ENCODE results near the gene SPPL2B. TPM values are rescaled to one million over a fixed set of nuclear protein-coding genes. Genes with fewer than 3 reads are reported as not detected.

SPPL2B gene
- total RNA-seq, 2 experiments from 2014 or later = 90.6 to 101 TPM

DNA sequence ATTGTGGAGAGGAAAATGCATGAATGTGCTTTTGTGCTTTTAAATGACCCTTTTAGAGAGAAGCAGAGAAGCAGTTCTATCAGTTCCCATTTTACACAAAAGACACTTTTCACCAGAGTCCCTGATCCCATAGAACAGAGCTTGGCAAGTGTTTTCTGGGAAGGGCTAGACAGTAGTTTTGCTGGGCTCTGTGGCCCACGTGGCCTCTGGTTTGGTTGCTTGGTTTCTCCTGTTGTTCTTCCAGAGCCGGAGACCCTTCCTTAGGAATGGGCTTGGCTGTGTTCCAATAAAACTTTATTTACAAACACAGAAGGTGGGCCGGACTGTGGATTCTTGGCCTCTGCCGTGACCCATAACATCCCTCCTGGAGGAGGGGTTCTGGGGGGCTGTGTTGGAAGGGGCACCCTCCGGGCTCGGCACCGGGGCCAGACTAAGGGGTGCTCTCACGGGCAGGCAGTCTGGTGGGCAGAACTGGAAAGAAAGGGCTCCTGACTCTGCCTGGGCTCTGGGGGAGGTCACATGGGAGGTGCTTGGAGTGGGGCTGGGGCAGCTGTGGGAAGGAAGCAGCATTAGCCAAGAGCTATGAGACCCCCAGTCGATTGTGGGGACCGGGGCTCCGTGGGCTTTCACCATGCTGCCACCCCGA is 3.2 kb downstream of the SPPL2B start:
- POLR2A ChIA-PET = interaction anchor here (0.8 to 0.9 kb wide), 2 partner anchors 71 to 289 kb away, joined by 3 read pairs; no protein-coding TSS in a partner anchor

DNA sequence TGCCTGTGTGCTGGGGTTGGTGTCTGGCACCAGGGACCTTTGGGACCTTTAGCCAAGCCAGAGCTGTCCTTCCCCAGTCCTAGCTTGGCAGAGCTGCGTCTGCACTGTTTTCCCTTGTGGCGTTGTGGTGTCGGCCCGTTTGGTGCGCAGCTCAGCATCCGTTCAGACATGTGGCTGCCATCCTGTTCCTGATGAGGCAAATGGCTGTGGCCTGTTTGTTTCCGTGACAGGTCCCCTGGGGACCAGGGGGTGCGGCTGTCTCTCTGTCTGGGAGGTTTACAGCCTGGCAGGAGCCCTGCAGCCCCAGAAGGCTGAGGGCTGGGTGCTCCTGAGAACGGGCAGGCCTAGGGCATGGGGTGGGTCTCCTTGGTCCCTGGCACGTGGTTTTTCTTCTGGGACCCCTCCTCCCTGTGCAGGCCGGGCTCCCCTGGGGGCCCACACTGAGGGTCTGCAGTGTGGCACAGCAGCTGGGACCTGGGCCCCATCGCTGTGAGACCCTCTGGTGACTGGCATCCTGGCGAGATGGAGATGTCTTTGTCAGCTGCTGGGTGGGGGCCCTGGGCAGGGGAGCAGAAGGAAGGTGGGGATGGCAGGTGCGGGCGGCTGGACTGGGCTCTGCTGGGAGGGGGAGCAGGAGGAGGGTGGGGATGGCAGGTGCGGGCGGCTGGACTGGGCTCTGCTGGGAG is 4.0 kb downstream of the SPPL2B start:
- H3K27ac Mint-ChIP-seq = peak overlapping the region; percentile 94

More for the DNA sequence above, 3.2 kb downstream of the SPPL2B start:
- Mint-ChIP-seq H3K27me3 (no peaks in the 10 kb centered on the region), H3K27ac (peak overlapping the region; percentile 94), H3K9me3 (peaks cover 8% of the 10 kb centered on the region), H3K4me3 (no peak overlapping the region), H3K36me3 (peaks cover 14% of the 10 kb centered on the region), H3K4me1 (peaks cover 45% of the 10 kb centered on the region)
- DNase-seq = no peak
- ATAC-seq (ENCODE audit: low read depth) = no peak

GRCh38 chr19:2333027-2333806 is 4.7 kb downstream of the SPPL2B start:
- Mint-ChIP-seq H3K4me1 (peaks cover 34% of the 10 kb centered on the region), H3K27me3 (no peaks in the 10 kb centered on the region), H3K36me3 (peaks cover 14% of the 10 kb centered on the region), H3K4me3 (no peak overlapping the region), H3K27ac (peak overlapping the region; percentile 94), H3K9me3 (peaks cover 8% of the 10 kb centered on the region)
- ATAC-seq (ENCODE audit: low read depth) = no peak
- DNase-seq = no peak
- POLR2A ChIA-PET = no interaction called here

More for the DNA sequence above, 4.0 kb downstream of the SPPL2B start:
- Mint-ChIP-seq H3K36me3 (peaks cover 14% of the 10 kb centered on the region), H3K4me1 (peaks cover 38% of the 10 kb centered on the region), H3K27me3 (no peaks in the 10 kb centered on the region), H3K4me3 (peak overlapping the region; percentile 64), H3K9me3 (peaks cover 8% of the 10 kb centered on the region)
- ATAC-seq (ENCODE audit: low read depth) = peak; percentile 67
- POLR2A ChIA-PET = interaction anchor here (0.6 to 0.9 kb wide), 3 partner anchors 34 to 288 kb away, joined by 3 read pairs; no protein-coding TSS in a partner anchor
- peak; percentile 69 for DNase-seq

- Mint-ChIP-seq H3K4me3 (no peak overlapping the region), H3K4me1 (peaks cover 33% of the 10 kb centered on the region), H3K27ac (peak overlapping the region; percentile 82), H3K27me3 (no peaks in the 10 kb centered on the region), H3K9me3 (peaks cover 8% of the 10 kb centered on the region), H3K36me3 (peaks cover 13% of the 10 kb centered on the region)
- POLR2A ChIA-PET = no interaction called here
- ATAC-seq (ENCODE audit: low read depth) (no peak), DNase-seq (no peak)
These were observed 5.3 kb downstream of the SPPL2B start for GRCh38 chr19:2333807-2334211.

DNA sequence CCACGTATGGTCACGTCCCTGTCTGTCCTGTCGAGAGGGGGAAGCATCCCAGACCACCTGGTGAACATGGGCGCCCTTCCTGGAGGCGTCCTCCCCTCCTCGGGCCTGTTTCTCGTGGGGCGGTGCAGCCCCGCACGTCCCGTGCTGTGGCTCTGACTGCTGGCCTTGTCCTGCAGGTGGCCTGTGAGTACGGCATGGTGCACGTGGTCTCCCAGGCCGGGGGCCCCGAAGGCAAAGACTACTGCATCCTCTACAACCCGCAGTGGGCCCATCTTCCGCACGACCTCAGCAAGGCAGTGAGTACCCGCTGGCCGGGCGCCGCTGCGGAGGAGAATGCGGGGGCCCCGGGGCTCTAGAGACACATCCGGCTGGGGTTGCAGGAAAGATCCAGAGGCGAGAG is 5.9 kb downstream of the SPPL2B start:
- Mint-ChIP-seq H3K4me1 (peaks cover 29% of the 10 kb centered on the region), H3K4me3 (no peak overlapping the region), H3K27me3 (no peaks in the 10 kb centered on the region), H3K27ac (no peak overlapping the region), H3K9me3 (peaks cover 8% of the 10 kb centered on the region), H3K36me3 (peaks cover 13% of the 10 kb centered on the region)
- POLR2A ChIA-PET = no interaction called here
- ATAC-seq (ENCODE audit: low read depth) (no peak), DNase-seq (no peak)

DNA sequence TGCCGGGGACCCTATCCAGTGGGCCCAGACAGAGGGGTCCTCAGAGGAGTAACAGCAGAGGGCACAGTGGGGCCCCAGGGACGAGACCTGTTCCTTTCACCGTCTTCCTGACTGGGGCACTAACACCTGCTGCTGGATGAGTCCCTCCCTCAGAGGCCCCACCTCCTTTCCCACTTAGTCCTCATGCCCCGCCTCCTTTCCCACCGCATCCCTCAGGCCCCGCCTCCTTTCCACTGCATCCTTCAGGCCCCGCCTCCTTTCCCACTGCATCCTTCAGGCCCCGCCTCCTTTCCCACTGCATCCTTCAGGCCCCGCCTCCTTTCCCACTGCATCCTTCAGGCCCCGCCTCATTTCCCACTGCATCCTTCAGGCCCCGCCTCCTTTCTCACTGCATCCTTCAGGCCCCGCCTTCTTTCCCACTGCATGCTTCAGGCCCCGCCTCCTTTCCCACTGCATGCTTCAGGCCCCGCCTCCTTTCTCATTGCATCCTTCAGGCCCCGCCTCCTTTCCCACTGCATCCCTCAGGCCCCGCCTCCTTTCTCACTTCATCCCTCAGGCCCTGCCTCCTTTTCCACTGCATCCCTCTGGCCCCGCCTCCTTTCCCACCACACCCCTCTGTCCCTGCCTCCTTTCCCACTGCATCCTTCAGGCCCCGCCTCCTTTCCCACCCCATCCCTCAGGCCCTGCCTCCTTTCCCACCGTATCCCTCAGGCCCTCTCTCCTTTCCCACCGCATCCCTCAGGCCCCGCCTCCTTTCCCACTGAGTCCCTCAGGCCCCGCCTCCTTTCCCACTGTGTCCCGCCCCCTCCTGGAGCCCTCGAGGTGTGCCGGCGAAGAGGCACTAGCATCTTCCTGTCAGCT is 6.7 kb downstream of the SPPL2B start:
- no peak overlapping the region for H3K4me3 Mint-ChIP-seq
- no peak for ATAC-seq (ENCODE audit: low read depth)
- H3K9me3 Mint-ChIP-seq = peaks cover 8% of the 10 kb centered on the region
- peaks cover 22% of the 10 kb centered on the region for H3K4me1 Mint-ChIP-seq
- DNase-seq = no peak
- peak overlapping the region; percentile 55 for H3K27ac Mint-ChIP-seq
- no peaks in the 10 kb centered on the region for H3K27me3 Mint-ChIP-seq
- POLR2A ChIA-PET = no interaction called here
- H3K36me3 Mint-ChIP-seq = peaks cover 13% of the 10 kb centered on the region

GRCh38 chr19:2335848-2336247 is 7.4 kb downstream of the SPPL2B start:
- Mint-ChIP-seq H3K27ac (peak overlapping the region; percentile 55), H3K4me3 (no peak overlapping the region), H3K9me3 (peaks cover 8% of the 10 kb centered on the region), H3K27me3 (no peaks in the 10 kb centered on the region), H3K4me1 (peaks cover 20% of the 10 kb centered on the region), H3K36me3 (peaks cover 13% of the 10 kb centered on the region)
- POLR2A ChIA-PET = no interaction called here
- DNase-seq (no peak), ATAC-seq (ENCODE audit: low read depth) (no peak)

DNA sequence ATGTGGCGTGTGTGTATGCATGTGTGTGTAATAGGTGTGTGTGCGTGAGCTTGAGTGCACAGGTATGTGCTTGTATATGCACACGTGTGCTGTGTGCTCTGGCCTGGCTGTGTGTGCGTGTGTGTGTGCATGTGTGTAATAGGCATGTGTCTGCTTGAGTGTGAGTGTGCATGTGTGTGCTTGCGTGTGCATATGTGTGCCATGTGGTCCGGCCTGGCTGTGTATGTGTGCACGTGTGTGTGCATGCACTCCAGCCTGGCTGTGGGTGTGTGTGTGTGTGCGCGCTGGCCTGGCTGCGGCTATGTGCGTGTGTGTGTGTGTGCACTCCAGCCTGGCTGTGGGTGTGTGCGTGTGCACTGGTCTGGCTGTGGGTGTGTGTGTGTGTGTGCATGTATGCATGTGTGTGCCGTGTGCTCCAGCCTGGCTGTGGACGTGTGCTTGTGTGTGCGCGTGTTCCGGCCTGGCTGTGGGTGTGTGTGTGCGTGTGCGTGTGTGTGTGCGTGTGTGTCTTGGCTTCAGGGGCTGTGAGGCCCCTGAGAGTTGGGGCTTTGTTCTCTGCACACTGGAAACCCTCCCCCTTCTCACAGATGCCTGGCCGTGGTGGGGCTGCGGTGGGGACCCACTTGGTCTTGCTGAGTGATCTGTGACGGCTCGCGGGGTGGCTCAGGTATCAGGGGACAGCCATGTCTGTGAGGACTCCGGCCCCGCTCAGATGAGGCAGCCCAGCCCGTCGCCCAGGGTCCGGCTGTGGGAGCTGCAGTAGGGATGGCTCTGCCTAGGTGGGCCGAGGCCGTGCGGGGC is 8.2 kb downstream of the SPPL2B start:
- POLR2A ChIA-PET = no interaction called here
- no peak for DNase-seq
- H3K4me1 Mint-ChIP-seq = peaks cover 16% of the 10 kb centered on the region
- no peaks in the 10 kb centered on the region for H3K27me3 Mint-ChIP-seq
- H3K27ac Mint-ChIP-seq = peak overlapping the region; percentile 11
- H3K9me3 Mint-ChIP-seq = peaks cover 8% of the 10 kb centered on the region
- peaks cover 13% of the 10 kb centered on the region for H3K36me3 Mint-ChIP-seq
- no peak overlapping the region for H3K4me3 Mint-ChIP-seq
- ATAC-seq (ENCODE audit: low read depth) = no peak

- peaks cover 12% of the 10 kb centered on the region for H3K4me1 Mint-ChIP-seq
- no peak overlapping the region for H3K4me3 Mint-ChIP-seq
- peaks cover 13% of the 10 kb centered on the region for H3K36me3 Mint-ChIP-seq
- peaks cover 8% of the 10 kb centered on the region for H3K9me3 Mint-ChIP-seq
- H3K27ac Mint-ChIP-seq = no peak overlapping the region
- ATAC-seq (ENCODE audit: low read depth) = no peak
- DNase-seq = no peak
- POLR2A ChIA-PET = no interaction called here
- no peaks in the 10 kb centered on the region for H3K27me3 Mint-ChIP-seq
These were observed 8.8 kb downstream of the SPPL2B start for GRCh38 chr19:2337329-2337707.

DNA sequence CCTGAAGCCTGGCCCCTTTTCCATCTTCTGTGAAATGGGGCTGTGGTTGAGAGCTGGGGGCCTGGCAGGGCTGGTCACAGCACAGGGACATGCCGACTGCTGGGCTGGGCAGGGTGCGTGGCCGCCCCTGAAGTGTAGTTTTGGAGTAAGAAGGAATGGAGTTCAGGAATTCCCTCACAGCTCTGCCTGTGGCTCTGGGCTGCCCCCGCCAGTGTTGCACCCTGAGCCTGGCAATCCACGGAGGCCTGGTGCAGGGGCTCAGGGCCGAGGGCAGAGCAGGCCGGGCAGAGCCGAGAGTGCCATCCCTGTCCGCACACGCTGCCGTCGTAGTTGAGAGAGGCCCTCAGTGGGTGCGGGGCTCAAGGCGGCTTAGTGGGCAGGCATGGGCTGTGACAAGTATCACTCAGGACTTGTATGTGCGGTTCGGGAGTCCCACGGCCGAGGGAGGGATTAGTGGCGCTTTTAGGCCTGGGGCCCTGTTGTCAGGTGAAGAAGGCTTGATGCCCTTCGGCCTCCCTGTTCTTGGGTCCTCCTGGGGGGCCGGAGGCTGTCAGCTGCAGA is 9.7 kb downstream of the SPPL2B start:
- peaks cover 8% of the 10 kb centered on the region for H3K9me3 Mint-ChIP-seq
- H3K27me3 Mint-ChIP-seq = no peaks in the 10 kb centered on the region
- DNase-seq (no peak), ATAC-seq (ENCODE audit: low read depth) (no peak)
- H3K4me3 Mint-ChIP-seq = no peak overlapping the region
- POLR2A ChIA-PET = interaction anchor here (0.5 to 0.6 kb wide), 2 partner anchors 317 to 371 kb away, joined by 3 to 4 read pairs; no protein-coding TSS in a partner anchor
- peaks cover 8% of the 10 kb centered on the region for H3K4me1 Mint-ChIP-seq
- peaks cover 13% of the 10 kb centered on the region for H3K36me3 Mint-ChIP-seq
- H3K27ac Mint-ChIP-seq = no peak overlapping the region

DNA sequence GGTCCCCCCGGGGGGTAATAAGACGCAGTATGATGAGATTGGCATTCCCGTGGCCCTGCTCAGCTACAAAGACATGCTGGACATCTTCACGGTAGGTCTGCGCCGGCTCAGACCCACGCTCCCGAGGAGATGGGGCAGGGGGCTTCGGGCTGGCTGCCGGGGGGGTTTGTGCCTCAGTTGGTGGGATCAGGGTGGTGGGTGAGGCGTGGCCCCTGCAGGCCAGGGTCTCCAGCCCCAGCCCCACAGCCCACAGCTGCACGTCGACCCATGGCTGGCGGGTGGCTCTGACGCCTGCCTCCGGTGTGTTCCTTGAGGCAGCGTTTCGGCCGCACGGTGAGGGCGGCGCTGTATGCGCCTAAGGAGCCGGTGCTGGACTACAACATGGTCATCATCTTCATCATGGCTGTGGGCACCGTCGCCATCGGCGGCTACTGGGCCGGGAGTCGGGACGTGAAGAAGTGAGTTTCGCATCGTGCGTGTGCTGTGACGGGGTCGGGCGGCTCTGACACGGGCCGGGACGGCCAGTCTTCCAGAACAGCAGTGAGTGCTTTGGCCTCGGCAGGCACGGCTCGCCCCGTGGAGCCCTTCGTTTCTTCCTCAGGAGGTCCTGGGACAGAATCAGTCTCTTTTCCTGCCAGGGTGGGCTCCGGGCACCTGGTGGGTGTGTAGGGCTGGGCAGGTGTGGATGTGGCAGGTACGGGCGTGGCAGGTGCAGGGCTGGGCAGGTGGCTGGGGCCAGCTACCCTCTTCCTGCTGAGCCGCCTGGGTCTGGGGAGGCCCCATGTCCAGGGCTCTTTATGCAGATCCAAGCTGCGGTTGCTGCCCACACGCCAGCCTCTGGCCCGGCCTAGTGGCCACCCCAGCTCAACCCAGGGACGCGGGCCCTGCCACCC is 10.5 kb downstream of the SPPL2B start:
- Mint-ChIP-seq H3K36me3 (peaks cover 13% of the 10 kb centered on the region), H3K9me3 (peaks cover 8% of the 10 kb centered on the region), H3K27ac (no peak overlapping the region), H3K4me3 (no peak overlapping the region), H3K27me3 (no peaks in the 10 kb centered on the region), H3K4me1 (peaks cover 4% of the 10 kb centered on the region)
- no peak for DNase-seq
- no peak for ATAC-seq (ENCODE audit: low read depth)
- POLR2A ChIA-PET = interaction anchor here (0.5 to 0.6 kb wide), 2 partner anchors 317 to 372 kb away, joined by 3 to 4 read pairs; no protein-coding TSS in a partner anchor

All from activated naive CD8-positive, alpha-beta T cell treated with anti-CD3 and anti-CD28 coated beads, Interleukin-2, amount 10 ng/mL, durations not matched to agents 7 days and 5 days (primary cell).